H9 (cell line): ENCODE results near the gene STAMBP. TPM values are rescaled to one million over a fixed set of nuclear protein-coding genes. Genes with fewer than 3 reads are reported as not detected.

Experiments
- DNase-seq: peaks from one replicate; pipeline ENCODE4 v3.0.0-alpha.2; 2017
- H2AFZ ChIP-seq: one replicate; pipeline ENCODE4 v1.6.1; 2013; ENCODE audit warnings: mild to moderate bottlenecking, low read length, control low read depth, moderate library complexity
- H2AK5ac ChIP-seq: 2 replicates; pipeline ENCODE4 v1.6.1; 2013; ENCODE audit warnings: low read length, control low read depth, mixed read lengths; ENCODE audit not compliant: insufficient read length
- H2BK120ac ChIP-seq: one replicate; pipeline ENCODE4 v1.6.1; 2013; ENCODE audit warnings: low read depth, mild to moderate bottlenecking, low read length, control low read depth, inconsistent platforms; ENCODE audit not compliant: poor library complexity, severe bottlenecking
- H2BK12ac ChIP-seq: 2 replicates; pipeline ENCODE4 v1.6.1; 2013; ENCODE audit warnings: low read length, control low read depth, mixed read lengths, low read depth; ENCODE audit not compliant: insufficient read length
- H2BK15ac ChIP-seq: 2 replicates; pipeline ENCODE4 v1.6.1; 2013; ENCODE audit warnings: low read depth, low read length, control low read depth
- H2BK20ac ChIP-seq: one replicate; pipeline ENCODE4 v1.6.1; 2013; ENCODE audit warnings: low read depth, mild to moderate bottlenecking, low read length, control low read depth, inconsistent platforms; ENCODE audit not compliant: poor library complexity, severe bottlenecking
- H2BK5ac ChIP-seq: 2 replicates; pipeline ENCODE4 v1.6.1; 2013; ENCODE audit warnings: low read length, control low read depth, mixed read lengths; ENCODE audit not compliant: insufficient read length
- H3K14ac ChIP-seq: 2 replicates; pipeline ENCODE4 v1.6.1; 2013; ENCODE audit warnings: low read length, control low read depth; ENCODE audit not compliant: insufficient read depth
- H3K18ac ChIP-seq: 2 replicates; pipeline ENCODE4 v1.6.1; 2013; ENCODE audit warnings: low read depth, mild to moderate bottlenecking, mixed read lengths, low read length, control low read depth; ENCODE audit not compliant: insufficient read length
- H3K23ac ChIP-seq: 2 replicates; pipeline ENCODE4 v1.6.1; 2013; ENCODE audit warnings: low read length, control low read depth, mixed read lengths, low read depth; ENCODE audit not compliant: insufficient read length
- H3K23me2 ChIP-seq: 2 replicates; pipeline ENCODE4 v1.6.1; 2013; ENCODE audit warnings: low read depth, mild to moderate bottlenecking, mixed read lengths, low read length, control low read depth; ENCODE audit not compliant: insufficient read length, poor library complexity, severe bottlenecking
- H3K27ac ChIP-seq: 2 replicates; pipeline ENCODE4 v1.5.1; 2013; ENCODE audit warnings: low read length, control low read depth, mixed read lengths, low read depth; ENCODE audit not compliant: insufficient read length
- H3K27me3 ChIP-seq: 2 replicates; pipeline ENCODE4 v1.6.1; 2013; ENCODE audit warnings: low read length, control low read depth, inconsistent platforms; ENCODE audit not compliant: insufficient read depth
- H3K4ac ChIP-seq: 2 replicates; pipeline ENCODE4 v1.6.1; 2013; ENCODE audit warnings: low read depth, mild to moderate bottlenecking, control low read depth, inconsistent platforms, low read length, moderate library complexity
- H3K4me1 ChIP-seq: 2 replicates; pipeline ENCODE4 v1.6.1; 2013; ENCODE audit warnings: low read length, control low read depth, inconsistent platforms; ENCODE audit not compliant: insufficient read depth
- H3K4me2 ChIP-seq: 2 replicates; pipeline ENCODE4 v1.6.1; 2013; ENCODE audit warnings: low read length, control low read depth, mixed read lengths; ENCODE audit not compliant: insufficient read length, insufficient read depth
- H3K56ac ChIP-seq: 2 replicates; pipeline ENCODE4 v1.6.1; 2013; ENCODE audit warnings: low read depth, mild to moderate bottlenecking, mixed read lengths, low read length, control low read depth; ENCODE audit not compliant: insufficient read length
- H3K79me1 ChIP-seq: 2 replicates; pipeline ENCODE4 v1.6.1; 2013; ENCODE audit warnings: low read depth, mild to moderate bottlenecking, moderate library complexity, low read length, control low read depth, inconsistent platforms; ENCODE audit not compliant: insufficient read depth, poor library complexity, severe bottlenecking
- H3K79me2 ChIP-seq: 2 replicates; pipeline ENCODE4 v1.6.1; 2013; ENCODE audit warnings: low read length, control low read depth, inconsistent platforms; ENCODE audit not compliant: insufficient read depth
- H3K9ac ChIP-seq: 2 replicates; pipeline ENCODE4 v1.6.1; 2013; ENCODE audit warnings: low read length, control low read depth, mixed read lengths; ENCODE audit not compliant: insufficient read length; ENCODE audit errors: extremely low read depth
- H3K9me3 ChIP-seq: one replicate; pipeline ENCODE4 v1.6.1; 2013; ENCODE audit warnings: low read depth, low read length, inconsistent platforms; ENCODE audit not compliant: control insufficient read depth
- H3T11ph ChIP-seq: one replicate; pipeline ENCODE4 v1.6.1; 2013; ENCODE audit warnings: mild to moderate bottlenecking, low read length, control low read depth, inconsistent platforms
- H4K20me1 ChIP-seq: one replicate; pipeline ENCODE4 v1.6.1; 2013; ENCODE audit not compliant: control insufficient read depth, insufficient read length, insufficient read depth
- H4K5ac ChIP-seq: 2 replicates; pipeline ENCODE4 v1.6.1; 2013; ENCODE audit warnings: low read depth, mild to moderate bottlenecking, mixed read lengths, low read length, control low read depth; ENCODE audit not compliant: insufficient read length
- H4K8ac ChIP-seq: replicated peaks from 2 replicates; pipeline ENCODE4 v1.6.1; 2013; ENCODE audit warnings: low read length, control low read depth, mixed read lengths, low read depth; ENCODE audit not compliant: insufficient read length
- H4K91ac ChIP-seq: 2 replicates; pipeline ENCODE4 v1.6.1; 2013; ENCODE audit warnings: low read depth, mild to moderate bottlenecking, moderate library complexity, mixed read lengths, low read length, control low read depth; ENCODE audit not compliant: insufficient read length
- H3K27ac Mint-ChIP-seq, 3 experiments: 2 replicates in 2 of 3; 3 replicates in 1 of 3; pipeline ENCODE4 v1.8.0; 2020 to 2021; ENCODE audit warnings: mixed read lengths in 3 of 3, mild to moderate bottlenecking in 1 of 3, moderate library complexity in 1 of 3
- H3K27me3 Mint-ChIP-seq: 2 replicates; pipeline ENCODE4 v1.8.0; 2021; ENCODE audit warnings: low read depth, mild to moderate bottlenecking, moderate library complexity, mixed read lengths
- H3K36me3 Mint-ChIP-seq, 3 experiments: 2 replicates in 2 of 3; 3 replicates in 1 of 3; pipeline ENCODE4 v1.8.0; 2020 to 2021; ENCODE audit warnings: low read depth in 3 of 3, mixed read lengths in 3 of 3; ENCODE audit not compliant: insufficient read depth in 1 of 3
- H3K4me1 Mint-ChIP-seq, 2 experiments: 2 replicates each; pipeline ENCODE4 v1.8.0; 2020; ENCODE audit warnings: mixed read lengths in 2 of 2
- H3K4me3 Mint-ChIP-seq, 2 experiments: 2 replicates in 1 of 2; 3 replicates in 1 of 2; pipeline ENCODE4 v1.8.0; 2020 to 2021; ENCODE audit warnings: mild to moderate bottlenecking in 2 of 2, mixed read lengths in 2 of 2, moderate library complexity in 1 of 2
- H3K9me3 Mint-ChIP-seq, 2 experiments: 2 replicates in 1 of 2; 3 replicates in 1 of 2; pipeline ENCODE4 v1.8.0; 2020; ENCODE audit warnings: mild to moderate bottlenecking in 2 of 2, mixed read lengths in 2 of 2, moderate library complexity in 1 of 2
- CTCF ChIP-seq: fragments of 200-600 bp; sonication (generic); conservative IDR thresholded peaks from 3 replicates; pipeline ENCODE4 v1.8.0; 2021; ENCODE audit warnings: antibody characterized with exemption, mild to moderate bottlenecking
- WGBS: extraction: QIAGEN DNeasy Blood & Tissue Kit; methylation state at CpG from one replicate; pipeline ENCODE4 v1.1.7; 2013; ENCODE audit warnings: missing lambda C conversion rate, low lambda C conversion rate, mixed read lengths; ENCODE audit not compliant: insufficient read length; ENCODE audit errors: extremely low coverage; 5-methylcytosine and 5-hydroxymethylcytosine counted together
- total RNA-seq: library from RNA; stranded (reverse); gene quantifications from 2 replicates; pipeline ENCODE4 v1.2.1, GENCODE V29; 2021

The STAMBP gene
- total RNA-seq, 1 experiment from 2014 or later, result 45.5 TPM

- H2BK120ac ChIP-seq, result no peak overlapping the region
- no peak overlapping the region for H4K5ac ChIP-seq
- no peak overlapping the region for H3K4me2 ChIP-seq
- H3K27me3 ChIP-seq, result no peaks in the 10 kb centered on the region
- no peak overlapping the region for H3K18ac ChIP-seq
- peaks cover 31% of the 10 kb centered on the region for H3K27me3 Mint-ChIP-seq
- no peak overlapping the region for H2AK5ac ChIP-seq
- H3K79me2 ChIP-seq, result peaks cover 2% of the 10 kb centered on the region; the same call in 1 of the 2 replicates
- DNase-seq, result no peak
- peaks cover 0 to 1% (median 0%) of the 10 kb centered on the region in 3 experiments; a peak in 1 of 7 replicates for H3K36me3 Mint-ChIP-seq
- H3T11ph ChIP-seq, result no peak overlapping the region
- H2BK15ac ChIP-seq, result no peak overlapping the region
- no peak overlapping the region for H4K91ac ChIP-seq
- no peak overlapping the region for H2BK20ac ChIP-seq
- no peak overlapping the region for H2BK5ac ChIP-seq
- peaks cover 0 to 2% of the 10 kb centered on the region in 2 experiments; a peak in 1 of 5 replicates for H3K9me3 Mint-ChIP-seq
- no peaks in the 10 kb centered on the region for H3K79me1 ChIP-seq
- WGBS, result no CpG with 5 or more reads among the region's 4 CpGs
- no peaks in the 10 kb centered on the region; the same call in 1 of the 2 replicates for H3K4me1 ChIP-seq
- no peak overlapping the region for H3K9ac ChIP-seq
- H4K20me1 ChIP-seq, result no peaks in the 10 kb centered on the region
- no peak overlapping the region for H3K27ac ChIP-seq
- peaks cover 23 to 26% of the 10 kb centered on the region in 2 experiments for H3K4me1 Mint-ChIP-seq
- TF ChIP-seq CTCF, result no peak
- no peak overlapping the region for H4K8ac ChIP-seq
- H3K23me2 ChIP-seq, result peaks cover 6% of the 10 kb centered on the region
- no peak overlapping the region for H3K23ac ChIP-seq
- H3K4ac ChIP-seq, result no peak overlapping the region
- H2BK12ac ChIP-seq, result no peak overlapping the region
- no peak overlapping the region for H2AFZ ChIP-seq
- H3K27ac Mint-ChIP-seq, result no peak overlapping the region
- no peak overlapping the region for H3K56ac ChIP-seq
- no peak overlapping the region for H3K14ac ChIP-seq
- H3K9me3 ChIP-seq, result no peaks in the 10 kb centered on the region
- H3K4me3 Mint-ChIP-seq, result no peak overlapping the region
These were observed 3.4 kb upstream of the STAMBP start for GRCh38 chr2:73825408-73825807.
